GM10248 (cell line): Measurements from ENCODE around the gene SNX12.

Source experiments
- CTCF ChIA-PET: fragments of 300-600 bp; sonication (Branson Sonifier 250); formaldehyde crosslinking; extraction: SDS; loops from one replicate; lab custom pipeline; 2021; ENCODE audit warnings: antibody characterized with exemption; lab: Yijun Ruan, JAX
- POLR2A ChIA-PET: fragments of 350-650 bp; sonication (Branson Sonifier 250); formaldehyde crosslinking; extraction: SDS; loops from one replicate; lab custom pipeline; 2020; ENCODE audit warnings: antibody characterized with exemption; lab: Yijun Ruan, JAX
- DNase-seq: peaks from one replicate; pipeline ENCODE4 v3.0.0; 2012; ENCODE audit errors: extremely low spot score
- CTCF ChIP-seq: IDR thresholded peaks from 2 replicates; pipeline ENCODE4 v1.5.1; 2012; ENCODE audit warnings: mild to moderate bottlenecking, low read depth; ENCODE audit errors: extremely low read depth, missing control alignments, control extremely low read depth

SNX12 gene

GRCh38 chrX:71095555-71095980, 27.4 kb upstream of the SNX12 start, which contains the start of gene FOXO4:
Gene FOXO4 (plus strand): TSS chrX:71095851. CDS start chrX:71096529, 678 bp downstream.
- ChIA-PET CTCF (interaction anchor here (0.7 to 1.0 kb wide), 2 partner anchors 10 to 42 kb away, joined by 3 read pairs; no protein-coding TSS in a partner anchor), POLR2A (interaction anchor here (0.9 kb wide), 1 partner anchor 28 kb away, joined by 3 read pairs; the partner anchor contains the start of gene SNX12)
- TF ChIP-seq CTCF = no peak
- DNase-seq = peak; percentile 86

- TF ChIP-seq CTCF = no peak
Measured at GRCh38 chrX:71095033-71095432, 26.9 kb upstream of the SNX12 start.

GRCh38 chrX:71091263-71091662, 23.1 kb upstream of the SNX12 start:
- CTCF ChIA-PET = interaction anchor here (1.8 kb wide), 1 partner anchor 10 kb away, joined by 4 read pairs; no protein-coding TSS in a partner anchor
- POLR2A ChIA-PET = interaction anchor here (0.5 kb wide), 1 partner anchor 530 kb away, joined by 3 read pairs; no protein-coding TSS in a partner anchor
- no peak for DNase-seq
- TF ChIP-seq CTCF = no peak

More at GRCh38 chrX:71095033-71095432, 26.9 kb upstream of the SNX12 start:
- DNase-seq = no peak
- ChIA-PET POLR2A (interaction anchor here (0.9 kb wide), 1 partner anchor 27 kb away, joined by 3 read pairs; the partner anchor contains the start of gene SNX12), CTCF (interaction anchor here (0.7 kb wide), 1 partner anchor 10 kb away, joined by 3 read pairs; no protein-coding TSS in a partner anchor)

GRCh38 chrX:71085900-71086299, 17.8 kb upstream of the SNX12 start:
- POLR2A ChIA-PET = no interaction called here
- DNase-seq = no peak
- TF ChIP-seq CTCF = no peak
- CTCF ChIA-PET = interaction anchor here (0.9 to 1.5 kb wide), 4 partner anchors 9 to 27 kb away, joined by 3 read pairs; no protein-coding TSS in a partner anchor

- CTCF ChIA-PET = no interaction called here
- no peak for TF ChIP-seq CTCF
- DNase-seq = no peak
- POLR2A ChIA-PET = no interaction called here
Measured at GRCh38 chrX:71082822-71083221, 14.7 kb upstream of the SNX12 start.

- ChIA-PET POLR2A (no interaction called here), CTCF (no interaction called here)
- TF ChIP-seq CTCF = no peak
- DNase-seq = no peak
Measured at GRCh38 chrX:71082124-71082647, 14.1 kb upstream of the SNX12 start.
